Neural crest cell (in vitro differentiated cells): ENCODE measurements around the gene TARBP1. TPM values are rescaled to one million over a fixed set of nuclear protein-coding genes. Genes with fewer than 3 reads are reported as not detected.

Experiments used
- DNase-seq: peaks from one replicate; pipeline ENCODE4 v3.0.0; 2021; ENCODE audit warnings: low read depth, mixed read lengths, low spot score
- H3K27ac Mint-ChIP-seq: one replicate; pipeline ENCODE4 v1.8.0; 2021; ENCODE audit warnings: mild to moderate bottlenecking, mixed read lengths; ENCODE audit not compliant: unreplicated experiment
- H3K27me3 Mint-ChIP-seq: 2 replicates; pipeline ENCODE4 v1.8.0; 2021; ENCODE audit warnings: low read depth, mild to moderate bottlenecking, mixed read lengths
- H3K36me3 Mint-ChIP-seq: 2 replicates; pipeline ENCODE4 v1.8.0; 2021; ENCODE audit warnings: low read depth, mild to moderate bottlenecking, mixed read lengths
- H3K4me1 Mint-ChIP-seq: 2 replicates; pipeline ENCODE4 v1.8.0; 2021; ENCODE audit warnings: mixed read lengths
- H3K4me3 Mint-ChIP-seq: one replicate; pipeline ENCODE4 v1.8.0; 2021; ENCODE audit warnings: mild to moderate bottlenecking, mixed read lengths
- H3K9me3 Mint-ChIP-seq: 2 replicates; pipeline ENCODE4 v1.8.0; 2021; ENCODE audit warnings: mixed read lengths
- total RNA-seq: library from RNA; stranded (reverse); gene quantifications from 2 replicates; pipeline ENCODE4 v1.2.1, GENCODE V29; 2021
- TF ChIP-seq, protein P1 (sequence below): fragments of 200-600 bp; sonication (generic); conservative IDR thresholded peaks from 2 replicates; pipeline ENCODE4 v1.5.0; 2021; ENCODE audit warnings: antibody characterized with exemption, mild to moderate bottlenecking

The TARBP1 gene
- total RNA-seq, 1 donor from 2014 or later = 30.2 TPM

DNA sequence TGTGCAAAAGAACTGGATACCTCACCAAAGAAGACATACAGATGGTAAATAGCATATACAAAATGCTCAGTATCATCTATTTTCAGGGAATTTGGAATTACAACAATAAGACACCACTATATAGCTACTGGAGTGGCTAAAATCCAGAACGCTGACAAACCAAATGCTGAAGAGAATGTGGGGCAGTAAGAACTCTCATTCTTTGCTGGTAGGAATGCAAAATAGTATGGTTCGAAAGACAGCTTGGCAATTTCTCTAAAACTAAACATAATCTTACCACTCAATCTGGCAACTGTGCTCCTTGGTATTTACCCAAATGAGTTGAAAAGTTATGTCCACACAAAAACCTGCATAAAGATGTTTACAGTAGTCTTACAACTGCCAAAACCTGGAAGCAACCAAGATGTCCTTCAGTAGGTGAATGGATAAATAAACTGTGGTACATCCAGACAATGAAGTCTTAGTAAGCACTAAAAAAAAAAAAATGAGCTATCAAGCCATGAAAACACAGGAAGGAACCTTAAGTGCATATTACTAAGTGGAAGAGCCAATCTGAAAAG, 26.5 kb downstream of the TARBP1 start:
- peaks cover 6% of the 10 kb centered on the region for H3K36me3 Mint-ChIP-seq
- no peaks in the 10 kb centered on the region for H3K27me3 Mint-ChIP-seq
- TF ChIP-seq, protein P1, sequence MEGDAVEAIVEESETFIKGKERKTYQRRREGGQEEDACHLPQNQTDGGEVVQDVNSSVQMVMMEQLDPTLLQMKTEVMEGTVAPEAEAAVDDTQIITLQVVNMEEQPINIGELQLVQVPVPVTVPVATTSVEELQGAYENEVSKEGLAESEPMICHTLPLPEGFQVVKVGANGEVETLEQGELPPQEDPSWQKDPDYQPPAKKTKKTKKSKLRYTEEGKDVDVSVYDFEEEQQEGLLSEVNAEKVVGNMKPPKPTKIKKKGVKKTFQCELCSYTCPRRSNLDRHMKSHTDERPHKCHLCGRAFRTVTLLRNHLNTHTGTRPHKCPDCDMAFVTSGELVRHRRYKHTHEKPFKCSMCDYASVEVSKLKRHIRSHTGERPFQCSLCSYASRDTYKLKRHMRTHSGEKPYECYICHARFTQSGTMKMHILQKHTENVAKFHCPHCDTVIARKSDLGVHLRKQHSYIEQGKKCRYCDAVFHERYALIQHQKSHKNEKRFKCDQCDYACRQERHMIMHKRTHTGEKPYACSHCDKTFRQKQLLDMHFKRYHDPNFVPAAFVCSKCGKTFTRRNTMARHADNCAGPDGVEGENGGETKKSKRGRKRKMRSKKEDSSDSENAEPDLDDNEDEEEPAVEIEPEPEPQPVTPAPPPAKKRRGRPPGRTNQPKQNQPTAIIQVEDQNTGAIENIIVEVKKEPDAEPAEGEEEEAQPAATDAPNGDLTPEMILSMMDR = no peak
- H3K9me3 Mint-ChIP-seq = no peaks in the 10 kb centered on the region
- DNase-seq = no peak
- no peaks in the 10 kb centered on the region for H3K4me1 Mint-ChIP-seq
- H3K27ac Mint-ChIP-seq = no peak overlapping the region
- no peak overlapping the region for H3K4me3 Mint-ChIP-seq

DNA sequence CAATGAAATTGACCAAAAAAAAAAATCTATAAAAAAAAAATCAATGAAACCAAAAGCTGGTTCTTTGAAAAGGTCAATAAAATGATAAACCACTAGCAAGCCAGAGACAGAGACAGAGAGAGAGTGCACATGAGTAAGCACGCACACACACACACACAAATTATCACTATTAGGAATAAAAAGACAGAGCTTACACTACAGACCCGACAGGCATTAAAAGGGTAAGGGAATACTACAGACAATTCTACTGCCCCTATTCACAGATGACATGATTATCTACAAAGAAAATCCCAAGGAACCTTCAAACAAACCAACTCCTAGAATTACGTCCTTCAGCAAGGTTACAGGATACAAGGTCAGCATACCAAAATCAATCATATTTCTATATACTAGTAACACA, 38.6 kb downstream of the TARBP1 start:
- no peak for DNase-seq
- Mint-ChIP-seq H3K36me3 (peaks cover 56% of the 10 kb centered on the region), H3K9me3 (peaks cover 15% of the 10 kb centered on the region), H3K27ac (no peak overlapping the region), H3K4me3 (no peak overlapping the region), H3K27me3 (no peaks in the 10 kb centered on the region), H3K4me1 (no peaks in the 10 kb centered on the region)
- TF ChIP-seq, protein P1 = no peak

DNA sequence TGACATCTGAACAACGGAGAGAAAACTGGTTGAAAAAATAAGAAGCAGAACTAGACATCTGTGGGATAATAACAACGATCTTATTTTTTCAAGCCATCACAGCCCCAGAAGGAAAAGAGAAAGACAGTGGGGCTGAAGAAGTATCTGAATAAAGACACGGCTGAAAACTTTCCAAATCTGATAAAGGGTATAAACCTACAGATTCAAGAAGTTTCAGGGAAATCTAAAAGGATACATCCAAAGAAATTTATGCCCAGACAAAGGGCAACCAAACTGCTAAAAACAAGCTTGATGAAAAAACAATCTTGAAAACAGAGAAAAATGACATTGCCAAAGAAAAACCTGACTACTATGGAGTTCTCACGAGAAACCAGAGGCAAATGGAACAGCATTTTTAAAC, 40.4 kb downstream of the TARBP1 start:
- no peak overlapping the region for H3K4me3 Mint-ChIP-seq
- H3K27ac Mint-ChIP-seq = no peak overlapping the region
- no peaks in the 10 kb centered on the region for H3K27me3 Mint-ChIP-seq
- DNase-seq = no peak
- peaks cover 8% of the 10 kb centered on the region for H3K4me1 Mint-ChIP-seq
- peaks cover 15% of the 10 kb centered on the region for H3K9me3 Mint-ChIP-seq
- H3K36me3 Mint-ChIP-seq = peaks cover 50% of the 10 kb centered on the region
- TF ChIP-seq, protein P1 = no peak

DNA sequence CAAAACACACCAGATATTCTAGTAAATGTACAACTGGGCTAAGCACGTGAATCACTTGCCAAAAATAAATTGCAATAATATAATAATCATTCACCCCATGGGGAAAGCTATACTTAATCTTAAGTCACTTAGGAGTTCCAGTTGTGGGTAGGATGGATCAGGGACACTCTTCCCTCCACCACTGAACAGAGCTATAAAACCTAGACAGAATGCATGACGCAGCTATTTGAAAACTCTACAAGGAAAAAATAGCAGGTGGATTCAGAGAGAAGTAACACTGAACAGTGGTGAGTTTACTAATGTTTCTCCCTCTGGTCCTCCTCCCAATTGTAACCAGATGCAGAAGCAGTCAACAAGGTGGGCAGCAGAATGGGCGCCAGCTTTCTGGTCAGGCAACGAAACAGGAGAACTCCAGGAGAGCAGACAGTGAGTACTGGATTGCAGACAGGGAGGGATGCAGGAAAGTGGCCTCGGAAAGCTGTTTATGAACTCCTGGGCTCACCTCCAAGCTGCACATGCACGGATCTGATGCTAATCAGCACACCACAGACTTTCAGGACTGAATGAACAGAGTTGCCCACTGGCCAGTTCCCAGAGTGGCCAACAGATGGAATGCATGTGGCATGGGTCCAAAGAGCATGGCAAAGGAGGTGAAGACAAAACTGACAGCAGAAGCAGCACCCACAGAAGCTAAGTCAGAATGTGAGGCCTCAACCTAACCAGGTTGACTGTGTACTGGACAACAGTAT, 41.4 kb downstream of the TARBP1 start:
- Mint-ChIP-seq H3K27me3 (no peaks in the 10 kb centered on the region), H3K4me3 (no peak overlapping the region), H3K9me3 (peaks cover 15% of the 10 kb centered on the region), H3K36me3 (peaks cover 50% of the 10 kb centered on the region), H3K4me1 (peaks cover 8% of the 10 kb centered on the region), H3K27ac (no peak overlapping the region)
- TF ChIP-seq, protein P1 = no peak
- DNase-seq = no peak

DNA sequence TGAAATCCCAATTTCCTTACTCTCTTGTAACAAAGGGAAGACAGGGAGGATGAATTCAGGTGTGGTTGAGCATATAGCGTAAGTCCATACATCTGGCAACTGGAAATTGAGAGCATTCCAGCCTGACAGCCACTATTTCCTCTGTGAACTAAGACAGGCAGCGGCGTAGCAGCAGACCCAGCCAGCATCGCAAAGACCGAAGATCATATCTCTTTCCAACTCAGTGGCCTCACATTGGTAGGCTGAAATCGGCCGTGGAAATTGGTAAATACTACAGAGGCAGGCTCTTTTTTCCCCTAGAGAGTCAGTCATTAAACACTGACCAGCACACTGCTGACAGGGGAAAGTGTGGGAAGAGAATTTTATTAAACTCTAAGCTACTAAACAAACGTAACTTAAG, 43.4 kb downstream of the TARBP1 start:
- Mint-ChIP-seq H3K27ac (peak overlapping the region; percentile 20), H3K9me3 (peaks cover 11% of the 10 kb centered on the region), H3K36me3 (peaks cover 36% of the 10 kb centered on the region), H3K27me3 (no peaks in the 10 kb centered on the region), H3K4me3 (no peak overlapping the region), H3K4me1 (peaks cover 8% of the 10 kb centered on the region)
- DNase-seq = no peak
- TF ChIP-seq, protein P1 = no peak
